Measurements from ENCODE around the gene HSD17B2. TPM values are rescaled to one million over a fixed set of nuclear protein-coding genes. Genes with fewer than 3 reads are reported as not detected.
A peak's percentile ranks its signal among the peaks of the same experiment; 100 is the strongest.

The HSD17B2 gene
- polyA plus RNA-seq (2011; rRNA removed) (14.0 and 14.1 TPM in 2 replicates), polyA minus RNA-seq (2011; rRNA and poly(A)+ RNA removed) (11.7 and 12.6 TPM in 2 replicates)

GRCh38 chr16:82034981-82035612 is at the start of gene HSD17B2:
Gene HSD17B2 (plus strand): TSS chr16:82035253. CDS start chr16:82035425, 172 bp downstream.
- no peak for TF ChIP-seq CTCF (IDR thresholded peaks at IDR 0.05; ENCODE audit: low read depth, low read length)
- no peak for DNase-seq (ENCODE audit: low read depth, low spot score)
- ChIA-PET CTCF (interaction anchor here (6.1 kb wide), 1 partner anchor 194 kb away, joined by 84 read pairs; no protein-coding TSS in a partner anchor), POLR2A (no interaction called here)
- H3K4me3 ChIP-seq (ENCODE audit: low read depth, low read length), result peak within 1 kb of the TSS; percentile 40
- H3K27ac ChIP-seq (ENCODE audit: low read depth, low read length), result no peak within 1 kb of the TSS
- no peaks in the 10 kb centered on the region for H3K9me3 ChIP-seq (ENCODE audit: control insufficient read depth, insufficient read depth, low read length)
- no peaks in the 10 kb centered on the region for H3K27me3 ChIP-seq (ENCODE audit: control insufficient read depth, insufficient read depth, low read length)

GRCh38 chr16:81987121-81987520 is 47.9 kb upstream of the HSD17B2 start:
- Histone ChIP-seq H3K4me3 (ENCODE audit: low read depth, low read length) (no peak overlapping the region), H3K9me3 (ENCODE audit: control insufficient read depth, insufficient read depth, low read length) (no peaks in the 10 kb centered on the region), H3K27me3 (ENCODE audit: control insufficient read depth, insufficient read depth, low read length) (no peaks in the 10 kb centered on the region), H3K27ac (ENCODE audit: low read depth, low read length) (no peak overlapping the region)
- POLR2A ChIA-PET, result no interaction called here
- no peak for TF ChIP-seq CTCF (IDR thresholded peaks at IDR 0.05; ENCODE audit: low read depth, low read length)
- DNase-seq (ENCODE audit: low read depth, low spot score), result no peak
- CTCF ChIA-PET, result no interaction called here

GRCh38 chr16:81987706-81988105 is 47.3 kb upstream of the HSD17B2 start:
- no peaks in the 10 kb centered on the region for H3K9me3 ChIP-seq (ENCODE audit: control insufficient read depth, insufficient read depth, low read length)
- DNase-seq (ENCODE audit: low read depth, low spot score), result no peak
- ChIA-PET CTCF (no interaction called here), POLR2A (no interaction called here)
- no peaks in the 10 kb centered on the region for H3K27me3 ChIP-seq (ENCODE audit: control insufficient read depth, insufficient read depth, low read length)
- no peak overlapping the region for H3K27ac ChIP-seq (ENCODE audit: low read depth, low read length)
- H3K4me3 ChIP-seq (ENCODE audit: low read depth, low read length), result no peak overlapping the region
- no peak for TF ChIP-seq CTCF (IDR thresholded peaks at IDR 0.05; ENCODE audit: low read depth, low read length)

GRCh38 chr16:81992859-81993258 is 42.2 kb upstream of the HSD17B2 start:
- H3K27ac ChIP-seq (ENCODE audit: low read depth, low read length), result no peak overlapping the region
- no peak overlapping the region for H3K4me3 ChIP-seq (ENCODE audit: low read depth, low read length)
- H3K9me3 ChIP-seq (ENCODE audit: control insufficient read depth, insufficient read depth, low read length), result no peaks in the 10 kb centered on the region
- no peak for TF ChIP-seq CTCF (IDR thresholded peaks at IDR 0.05; ENCODE audit: low read depth, low read length)
- DNase-seq (ENCODE audit: low read depth, low spot score), result no peak
- ChIA-PET POLR2A (no interaction called here), CTCF (no interaction called here)
- no peaks in the 10 kb centered on the region for H3K27me3 ChIP-seq (ENCODE audit: control insufficient read depth, insufficient read depth, low read length)

- TF ChIP-seq CTCF (IDR thresholded peaks at IDR 0.05; ENCODE audit: low read depth, low read length), result no peak
Observed at GRCh38 chr16:81994485-81994884, 40.6 kb upstream of the HSD17B2 start.

More at GRCh38 chr16:81994485-81994884, 40.6 kb upstream of the HSD17B2 start:
- no peaks in the 10 kb centered on the region for H3K9me3 ChIP-seq (ENCODE audit: control insufficient read depth, insufficient read depth, low read length)
- no peaks in the 10 kb centered on the region for H3K27me3 ChIP-seq (ENCODE audit: control insufficient read depth, insufficient read depth, low read length)
- no peak overlapping the region for H3K27ac ChIP-seq (ENCODE audit: low read depth, low read length)
- no peak overlapping the region for H3K4me3 ChIP-seq (ENCODE audit: low read depth, low read length)
- CTCF ChIA-PET, result interaction anchor here (0.5 kb wide), 1 partner anchor 746 kb away, joined by 3 read pairs; no protein-coding TSS in a partner anchor
- DNase-seq (ENCODE audit: low read depth, low spot score), result no peak
- POLR2A ChIA-PET, result no interaction called here

All from AG04450 (cell line).